ENCODE results near the gene ERAS.

Gene ERAS

GRCh38 chrX:48785540-48786214 lies 40.6 kb upstream of the ERAS start:
- TF ChIP-seq TOX (CRISPR knock-in tag; IDR thresholded peaks at IDR 0.05; ENCODE audit: borderline replicate concordance) = no peak
- no peak for TF ChIP-seq ZNF70 (CRISPR knock-in tag; IDR thresholded peaks at IDR 0.05)
- no peak for TF ChIP-seq TCF4 (CRISPR knock-in tag; IDR thresholded peaks at IDR 0.05; ENCODE audit: borderline replicate concordance)
- TF ChIP-seq ZFP30 (CRISPR knock-in tag; IDR thresholded peaks at IDR 0.05) = no peak
- TF ChIP-seq, protein P1, sequence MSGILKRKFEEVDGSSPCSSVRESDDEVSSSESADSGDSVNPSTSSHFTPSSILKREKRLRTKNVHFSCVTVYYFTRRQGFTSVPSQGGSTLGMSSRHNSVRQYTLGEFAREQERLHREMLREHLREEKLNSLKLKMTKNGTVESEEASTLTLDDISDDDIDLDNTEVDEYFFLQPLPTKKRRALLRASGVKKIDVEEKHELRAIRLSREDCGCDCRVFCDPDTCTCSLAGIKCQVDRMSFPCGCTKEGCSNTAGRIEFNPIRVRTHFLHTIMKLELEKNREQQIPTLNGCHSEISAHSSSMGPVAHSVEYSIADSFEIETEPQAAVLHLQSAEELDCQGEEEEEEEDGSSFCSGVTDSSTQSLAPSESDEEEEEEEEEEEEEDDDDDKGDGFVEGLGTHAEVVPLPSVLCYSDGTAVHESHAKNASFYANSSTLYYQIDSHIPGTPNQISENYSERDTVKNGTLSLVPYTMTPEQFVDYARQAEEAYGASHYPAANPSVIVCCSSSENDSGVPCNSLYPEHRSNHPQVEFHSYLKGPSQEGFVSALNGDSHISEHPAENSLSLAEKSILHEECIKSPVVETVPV (CRISPR knock-in tag; IDR thresholded peaks at IDR 0.05) = no peak
- TF ChIP-seq, protein P2, sequence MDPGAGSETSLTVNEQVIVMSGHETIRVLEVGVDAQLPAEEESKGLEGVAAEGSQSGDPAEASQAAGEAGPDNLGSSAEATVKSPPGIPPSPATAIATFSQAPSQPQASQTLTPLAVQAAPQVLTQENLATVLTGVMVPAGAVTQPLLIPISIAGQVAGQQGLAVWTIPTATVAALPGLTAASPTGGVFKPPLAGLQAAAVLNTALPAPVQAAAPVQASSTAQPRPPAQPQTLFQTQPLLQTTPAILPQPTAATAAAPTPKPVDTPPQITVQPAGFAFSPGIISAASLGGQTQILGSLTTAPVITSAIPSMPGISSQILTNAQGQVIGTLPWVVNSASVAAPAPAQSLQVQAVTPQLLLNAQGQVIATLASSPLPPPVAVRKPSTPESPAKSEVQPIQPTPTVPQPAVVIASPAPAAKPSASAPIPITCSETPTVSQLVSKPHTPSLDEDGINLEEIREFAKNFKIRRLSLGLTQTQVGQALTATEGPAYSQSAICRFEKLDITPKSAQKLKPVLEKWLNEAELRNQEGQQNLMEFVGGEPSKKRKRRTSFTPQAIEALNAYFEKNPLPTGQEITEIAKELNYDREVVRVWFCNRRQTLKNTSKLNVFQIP (CRISPR knock-in tag; IDR thresholded peaks at IDR 0.05; ENCODE audit: borderline replicate concordance, low read depth) = no peak
- no peak for TF ChIP-seq ISL1 (CRISPR knock-in tag; IDR thresholded peaks at IDR 0.05)
- no peak for TF ChIP-seq SNAI2 (CRISPR knock-in tag; IDR thresholded peaks at IDR 0.05)
- no peak for TF ChIP-seq ARNTL (CRISPR knock-in tag; IDR thresholded peaks at IDR 0.05; ENCODE audit: borderline replicate concordance, low read depth)
- no peak for TF ChIP-seq ESRRG (CRISPR knock-in tag; IDR thresholded peaks at IDR 0.05)
- TF ChIP-seq CREB5 (CRISPR knock-in tag; IDR thresholded peaks at IDR 0.05; ENCODE audit: low read depth) = no peak
- TF ChIP-seq ZNF565 (CRISPR knock-in tag; conservative IDR thresholded peaks at IDR 0.05; ENCODE audit: low read depth) = no peak
- TF ChIP-seq PPARA (CRISPR knock-in tag; IDR thresholded peaks at IDR 0.05; ENCODE audit: borderline replicate concordance) = no peak
- TF ChIP-seq ZC3H10 (CRISPR knock-in tag; IDR thresholded peaks at IDR 0.05) = no peak
- TF ChIP-seq BACH2 (CRISPR knock-in tag; IDR thresholded peaks at IDR 0.05; ENCODE audit: borderline replicate concordance) = no peak
- TF ChIP-seq PATZ1 (CRISPR knock-in tag; IDR thresholded peaks at IDR 0.05; ENCODE audit: borderline replicate concordance) = no peak
- no peak for TF ChIP-seq OSR1 (CRISPR knock-in tag; IDR thresholded peaks at IDR 0.05)
- TF ChIP-seq RARB (CRISPR knock-in tag; IDR thresholded peaks at IDR 0.05) = no peak
- no peak for TF ChIP-seq ZNF8 (CRISPR knock-in tag; IDR thresholded peaks at IDR 0.05)
- TF ChIP-seq, protein P3, sequence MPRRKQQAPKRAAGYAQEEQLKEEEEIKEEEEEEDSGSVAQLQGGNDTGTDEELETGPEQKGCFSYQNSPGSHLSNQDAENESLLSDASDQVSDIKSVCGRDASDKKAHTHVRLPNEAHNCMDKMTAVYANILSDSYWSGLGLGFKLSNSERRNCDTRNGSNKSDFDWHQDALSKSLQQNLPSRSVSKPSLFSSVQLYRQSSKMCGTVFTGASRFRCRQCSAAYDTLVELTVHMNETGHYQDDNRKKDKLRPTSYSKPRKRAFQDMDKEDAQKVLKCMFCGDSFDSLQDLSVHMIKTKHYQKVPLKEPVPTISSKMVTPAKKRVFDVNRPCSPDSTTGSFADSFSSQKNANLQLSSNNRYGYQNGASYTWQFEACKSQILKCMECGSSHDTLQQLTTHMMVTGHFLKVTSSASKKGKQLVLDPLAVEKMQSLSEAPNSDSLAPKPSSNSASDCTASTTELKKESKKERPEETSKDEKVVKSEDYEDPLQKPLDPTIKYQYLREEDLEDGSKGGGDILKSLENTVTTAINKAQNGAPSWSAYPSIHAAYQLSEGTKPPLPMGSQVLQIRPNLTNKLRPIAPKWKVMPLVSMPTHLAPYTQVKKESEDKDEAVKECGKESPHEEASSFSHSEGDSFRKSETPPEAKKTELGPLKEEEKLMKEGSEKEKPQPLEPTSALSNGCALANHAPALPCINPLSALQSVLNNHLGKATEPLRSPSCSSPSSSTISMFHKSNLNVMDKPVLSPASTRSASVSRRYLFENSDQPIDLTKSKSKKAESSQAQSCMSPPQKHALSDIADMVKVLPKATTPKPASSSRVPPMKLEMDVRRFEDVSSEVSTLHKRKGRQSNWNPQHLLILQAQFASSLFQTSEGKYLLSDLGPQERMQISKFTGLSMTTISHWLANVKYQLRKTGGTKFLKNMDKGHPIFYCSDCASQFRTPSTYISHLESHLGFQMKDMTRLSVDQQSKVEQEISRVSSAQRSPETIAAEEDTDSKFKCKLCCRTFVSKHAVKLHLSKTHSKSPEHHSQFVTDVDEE (CRISPR knock-in tag; IDR thresholded peaks at IDR 0.05) = no peak

DNA sequence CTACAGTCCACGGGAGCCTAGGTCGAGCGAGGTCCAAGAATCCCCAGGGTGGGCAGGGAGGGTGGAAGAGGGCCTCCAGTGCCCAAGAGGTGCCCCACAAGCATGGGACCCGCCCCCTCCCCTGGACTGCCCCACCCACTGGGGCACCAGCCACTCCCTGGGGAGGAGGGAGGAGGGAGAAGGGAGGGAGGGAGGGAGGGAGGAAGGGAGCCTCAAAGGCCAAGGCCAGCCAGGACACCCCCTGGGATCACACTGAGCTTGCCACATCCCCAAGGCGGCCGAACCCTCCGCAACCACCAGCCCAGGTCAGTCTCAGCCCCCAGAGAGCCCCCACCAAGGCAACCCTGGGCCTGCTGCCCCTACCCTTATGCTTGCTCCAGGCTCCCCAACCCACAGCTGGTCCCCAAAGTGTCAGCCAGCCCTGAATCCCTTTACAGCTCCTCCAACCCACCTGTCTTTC lies 39.9 kb upstream of the ERAS start, which contains the start of gene GATA1:
Gene GATA1, plus strand, starts transcription at position 250 of the 460 bp plus-strand sequence. CDS start 4,520 bp downstream, outside the sequence.
- TF ChIP-seq ZFP3 (CRISPR knock-in tag; IDR thresholded peaks at IDR 0.05) = no peak
- TF ChIP-seq ZNF8 (CRISPR knock-in tag; IDR thresholded peaks at IDR 0.05) = no peak
- ATAC-seq = no peak

More at GRCh38 chrX:48785540-48786214, 40.6 kb upstream of the ERAS start:
- ATAC-seq = no peak
